Neuronal stem cell (in vitro differentiated cells): ENCODE data around the gene ZNF415.

ENCODE experiments used
- DNase-seq: peaks from one replicate; pipeline ENCODE4 v3.0.0-alpha.2; 2013; ENCODE audit warnings: low spot score
- H2AFZ ChIP-seq: one replicate; pipeline ENCODE4 v1.6.1; 2013; ENCODE audit warnings: mild to moderate bottlenecking, low read length, inconsistent platforms
- H2AK5ac ChIP-seq: 2 replicates; pipeline ENCODE4 v1.6.1; 2013; ENCODE audit warnings: low read depth, mild to moderate bottlenecking, inconsistent platforms, low read length, moderate library complexity, mixed read lengths
- H2BK120ac ChIP-seq: 2 replicates; pipeline ENCODE4 v1.6.1; 2013; ENCODE audit warnings: low read depth, mild to moderate bottlenecking, inconsistent platforms, low read length, moderate library complexity, mixed read lengths
- H2BK12ac ChIP-seq: one replicate; pipeline ENCODE4 v1.6.1; 2013; ENCODE audit warnings: low read length, inconsistent platforms
- H2BK15ac ChIP-seq: 2 replicates; pipeline ENCODE4 v1.6.1; 2013; ENCODE audit warnings: mild to moderate bottlenecking, low read length, inconsistent platforms, mixed read lengths
- H2BK5ac ChIP-seq: one replicate; pipeline ENCODE4 v1.6.1; 2013; ENCODE audit warnings: inconsistent platforms, mild to moderate bottlenecking, low read length, moderate library complexity
- H3K14ac ChIP-seq: one replicate; pipeline ENCODE4 v1.6.1; 2013; ENCODE audit warnings: low read length, inconsistent platforms
- H3K18ac ChIP-seq: 2 replicates; pipeline ENCODE4 v1.6.1; 2013; ENCODE audit warnings: low read length, inconsistent platforms
- H3K23ac ChIP-seq: 2 replicates; pipeline ENCODE4 v1.6.1; 2013; ENCODE audit warnings: low read depth, mild to moderate bottlenecking, mixed read lengths, low read length, inconsistent platforms; ENCODE audit not compliant: poor library complexity
- H3K27ac ChIP-seq: replicated peaks from 3 replicates; pipeline ENCODE4 v1.5.1; 2013; ENCODE audit warnings: low read length, inconsistent platforms
- H3K27me3 ChIP-seq, 3 experiments: 2 replicates each; pipeline ENCODE4 v1.6.1; 2013; ENCODE audit warnings: low read length in 3 of 3, mild to moderate bottlenecking in 2 of 3, inconsistent platforms in 1 of 3, low read depth in 1 of 3, mixed read lengths in 1 of 3, moderate library complexity in 1 of 3; ENCODE audit not compliant: control insufficient read depth in 3 of 3, insufficient read depth in 3 of 3
- H3K36me3 ChIP-seq, 2 donors: replicated peaks in 1 of 2; 2 replicates each; pipeline ENCODE4 v1.6.1; 2013; ENCODE audit warnings: low read length in 2 of 2; ENCODE audit not compliant: control insufficient read depth in 2 of 2, insufficient read depth in 2 of 2
- H3K4ac ChIP-seq: 2 replicates; pipeline ENCODE4 v1.6.1; 2013; ENCODE audit warnings: inconsistent platforms, mild to moderate bottlenecking, low read length, moderate library complexity
- H3K4me1 ChIP-seq, 2 donors: 1 replicate in 1 of 2; 2 replicates in 1 of 2; pipeline ENCODE4 v1.6.1; 2013; ENCODE audit warnings: low read length in 2 of 2, low read depth in 1 of 2; ENCODE audit not compliant: control insufficient read depth in 2 of 2, insufficient read depth in 1 of 2
- H3K4me2 ChIP-seq: one replicate; pipeline ENCODE4 v1.6.1; 2013; ENCODE audit warnings: mild to moderate bottlenecking, low read length, inconsistent platforms; ENCODE audit not compliant: insufficient read depth, poor library complexity, severe bottlenecking
- H3K4me3 ChIP-seq, 2 donors: 2 replicates each; pipeline ENCODE4 v1.5.1; 2013; ENCODE audit warnings: low read length in 2 of 2, mild to moderate bottlenecking in 2 of 2, inconsistent platforms in 1 of 2, moderate library complexity in 1 of 2
- H3K79me1 ChIP-seq: one replicate; pipeline ENCODE4 v1.6.1; 2013; ENCODE audit warnings: low read depth, mild to moderate bottlenecking, inconsistent platforms, low read length, moderate library complexity
- H3K9ac ChIP-seq: one replicate; pipeline ENCODE4 v1.6.1; 2013; ENCODE audit warnings: mild to moderate bottlenecking, low read depth, low read length, inconsistent platforms; ENCODE audit not compliant: poor library complexity
- H3K9me3 ChIP-seq, 2 donors: replicated peaks in 1 of 2; 2 replicates each; pipeline versions ENCODE3 to v1.6.1; 2013; ENCODE audit warnings: low read length in 2 of 2, mild to moderate bottlenecking in 2 of 2, inconsistent platforms in 1 of 2, low read depth in 1 of 2, mixed read lengths in 1 of 2, moderate library complexity in 1 of 2; ENCODE audit not compliant: control insufficient read depth in 2 of 2, insufficient read depth in 1 of 2
- H4K8ac ChIP-seq: one replicate; pipeline ENCODE4 v1.6.1; 2013; ENCODE audit warnings: low read depth, mild to moderate bottlenecking, inconsistent platforms, low read length, moderate library complexity
- H4K91ac ChIP-seq: one replicate; pipeline ENCODE4 v1.6.1; 2013; ENCODE audit warnings: low read length, low read depth, mild to moderate bottlenecking, inconsistent platforms; ENCODE audit not compliant: poor library complexity
- WGBS, 2 donors: extraction: QIAGEN DNeasy Blood & Tissue Kit; methylation state at CpG; one replicate each; pipeline ENCODE4 v1.1.7; 2013; ENCODE audit warnings: missing lambda C conversion rate in 2 of 2, mixed read lengths in 1 of 2; ENCODE audit not compliant: insufficient read length in 2 of 2, insufficient replicate concordance in 1 of 2; ENCODE audit errors: extremely low coverage in 2 of 2; 5-methylcytosine and 5-hydroxymethylcytosine counted together

The ZNF415 gene

DNA sequence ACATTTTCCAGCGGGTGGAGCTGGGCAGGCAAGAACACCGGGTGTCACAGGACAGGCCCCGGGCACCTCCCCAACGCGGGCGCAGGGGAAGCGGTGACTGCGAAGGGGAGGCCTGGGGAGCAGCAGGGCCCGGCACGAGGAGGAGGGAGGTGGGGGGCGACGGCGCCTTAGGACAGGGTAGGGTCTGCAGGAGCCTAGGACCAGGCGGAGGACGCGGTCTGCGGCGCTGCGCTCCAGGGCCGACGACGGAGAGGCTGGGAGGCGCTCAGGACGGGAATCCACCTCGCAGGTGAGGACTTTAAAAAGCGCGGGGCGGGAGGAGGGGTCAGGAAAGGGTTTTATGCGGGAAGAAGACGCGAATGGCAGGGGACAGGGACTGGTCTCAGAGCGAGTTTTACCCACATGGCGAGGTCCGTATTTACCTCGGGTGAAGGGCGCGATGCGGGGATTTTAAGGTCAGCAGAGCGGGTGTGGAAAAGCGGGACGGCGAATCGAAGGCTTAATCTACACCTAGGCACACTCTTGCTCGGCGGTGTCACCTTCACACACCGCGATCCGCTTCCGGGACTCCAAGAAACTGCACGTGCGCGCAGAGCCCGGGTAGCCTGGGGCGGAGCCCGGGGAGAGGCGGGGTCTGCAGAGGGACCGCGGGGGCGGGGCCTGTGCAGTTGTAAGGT, 74.7 kb downstream of the ZNF415 start:
- H2BK15ac ChIP-seq = no peak overlapping the region
- H3K9ac ChIP-seq = no peak overlapping the region
- H3K4me2 ChIP-seq = peak overlapping the region; percentile 48
- H3K79me1 ChIP-seq = no peaks in the 10 kb centered on the region
- DNase-seq = no peak
- H3K27ac ChIP-seq = no peak overlapping the region
- H3K4me1 ChIP-seq = no peaks in the 10 kb centered on the region
- peak overlapping the region; percentile 45 to 70 for H3K4me3 ChIP-seq
- peak overlapping the region; percentile 71 for H3K14ac ChIP-seq
- H2BK120ac ChIP-seq = no peak overlapping the region
- no peak overlapping the region for H2AK5ac ChIP-seq
- no peak overlapping the region for H3K23ac ChIP-seq
- no peak overlapping the region for H2BK5ac ChIP-seq
- no peak overlapping the region for H4K8ac ChIP-seq
- H3K9me3 ChIP-seq = peaks cover 13 to 26% of the 10 kb centered on the region in 2 donors
- no peak overlapping the region for H2BK12ac ChIP-seq
- WGBS, 2 donors = no CpG with 5 or more reads among the region's 59 CpGs
- H3K18ac ChIP-seq = peak overlapping the region; percentile 57
- H2AFZ ChIP-seq = peak overlapping the region; percentile 97
- no peak overlapping the region for H3K4ac ChIP-seq
- H3K36me3 ChIP-seq = no peaks in the 10 kb centered on the region
- H4K91ac ChIP-seq = no peak overlapping the region
- peaks cover 0 to 16% (median 3%) of the 10 kb centered on the region in 3 experiments for H3K27me3 ChIP-seq
